Panc1 (cell line): ENCODE measurements around the gene VSX2. TPM values are rescaled to one million over a fixed set of nuclear protein-coding genes. Genes with fewer than 3 reads are reported as not detected.
A peak's percentile ranks its signal among the peaks of the same experiment; 100 is the strongest.

Source experiments
- ATAC-seq: fragments of 200-7000 bp; cut with Tn5 transposase; 2 replicates; pipeline ENCODE4 v1.9.1; 2020; ENCODE audit warnings: mild to moderate bottlenecking, moderate library complexity
- BruUV-seq: library from RNA; stranded (reverse); fragments of 400-500 nt; replicated peaks from 2 replicates; lab custom pipeline; 2021; lab: Mats Ljungman, UMichigan
- CTCF ChIA-PET: fragments of 300-600 bp; sonication (Branson Sonifier 250); formaldehyde crosslinking; loops from one replicate; lab custom pipeline; 2022; ENCODE audit warnings: antibody characterized with exemption; lab: Charles Lee
- POLR2A ChIA-PET: fragments of 300-600 bp; sonication (Branson Sonifier 250); formaldehyde crosslinking; loops from one replicate; lab custom pipeline; 2022; ENCODE audit warnings: antibody characterized with exemption; lab: Charles Lee
- DNase-seq: peaks from one replicate; pipeline ENCODE4 v3.0.0-alpha.2; 2010; ENCODE audit warnings: low read depth, low spot score
- H3K27ac ChIP-seq: 2 replicates; pipeline ENCODE4 v1.5.1; 2011; ENCODE audit warnings: mild to moderate bottlenecking, low read length, inconsistent platforms
- H3K27me3 ChIP-seq: fragments of 200-500 bp; sonication (Bioruptor generic); 2 replicates; pipeline ENCODE4 v1.6.0; 2014; ENCODE audit warnings: low read length, inconsistent platforms; ENCODE audit not compliant: control insufficient read depth, insufficient read depth
- H3K36me3 ChIP-seq: fragments of 200-500 bp; sonication (Bioruptor generic); 2 replicates; pipeline ENCODE4 v1.5.1; 2014; ENCODE audit warnings: inconsistent platforms, mild to moderate bottlenecking, low read length, moderate library complexity; ENCODE audit not compliant: control insufficient read depth, insufficient read depth
- H3K4me1 ChIP-seq: 2 replicates; pipeline ENCODE4 v1.5.1; 2011; ENCODE audit warnings: inconsistent platforms, mild to moderate bottlenecking, low read length, moderate library complexity; ENCODE audit not compliant: control insufficient read depth, insufficient read depth
- H3K4me3 ChIP-seq, 2 experiments: 2 replicates each; pipeline ENCODE4 v1.5.1; 2011 to 2012; ENCODE audit warnings: low read depth in 2 of 2, low read length in 2 of 2, mild to moderate bottlenecking in 2 of 2, inconsistent platforms in 1 of 2, moderate library complexity in 1 of 2
- H3K9me3 ChIP-seq: fragments of 200-500 bp; sonication (Bioruptor generic); 2 replicates; pipeline ENCODE4 v1.5.1; 2014; ENCODE audit warnings: low read depth, mild to moderate bottlenecking, inconsistent platforms, low read length, moderate library complexity; ENCODE audit not compliant: control insufficient read depth, insufficient read depth
- CTCF ChIP-seq: fragments of 450-650 bp; IDR thresholded peaks from 2 replicates; pipeline ENCODE4 v1.5.1; 2017; ENCODE audit warnings: mild to moderate bottlenecking
- POLR2AphosphoS5 ChIP-seq: IDR thresholded peaks from 2 replicates; pipeline ENCODE4 v1.6.1; 2012; ENCODE audit warnings: mild to moderate bottlenecking, low read depth, low read length, moderate library complexity
- REST ChIP-seq, 2 experiments: IDR thresholded peaks; 2 replicates each; pipeline ENCODE4 v1.6.1; 2011 to 2012; ENCODE audit warnings: low read depth in 2 of 2, control low read depth in 1 of 2, low read length in 1 of 2, mild to moderate bottlenecking in 1 of 2, moderate library complexity in 1 of 2; ENCODE audit not compliant: insufficient read depth in 1 of 2
- SIN3A ChIP-seq: IDR thresholded peaks from 2 replicates; pipeline ENCODE4 v1.6.1; 2012; ENCODE audit warnings: low read depth, mild to moderate bottlenecking, low read length, moderate library complexity, borderline replicate concordance; ENCODE audit not compliant: insufficient read depth
- TCF7L2 ChIP-seq: IDR thresholded peaks from 2 replicates; pipeline ENCODE4 v1.6.1; 2011; ENCODE audit warnings: mild to moderate bottlenecking, low read depth, low read length, inconsistent platforms
- in situ Hi-C: cut with HindIII; loops from 2 replicates; pipeline ENCODE4 v1.10.0; 2016; ENCODE audit warnings: low sequenced_read_pairs, low pct_unique_long_range_greater_than_20kb
- intact Hi-C: fragments of 100-400 bp; cut with micrococcal nuclease; formaldehyde crosslinking; loops from one replicate; pipeline ENCODE4 v1.10.0; 2022; ENCODE audit not compliant: unreplicated experiment
- total RNA-seq: library from RNA; stranded (reverse); gene quantifications from one replicate; pipeline ENCODE4 v1.2.1, GENCODE V29; 2021; ENCODE audit not compliant: unreplicated experiment

Gene VSX2
- total RNA-seq, 1 experiment from 2014 or later, result not detected

- ChIA-PET POLR2A (interaction anchor here (0.6 kb wide), 1 partner anchor 20 kb away, joined by 5 read pairs; no protein-coding TSS in a partner anchor), CTCF (no interaction called here)
- Histone ChIP-seq H3K36me3 (0 out of 2 replicates have a peak, but pooled peaks cover 2% of the 10 kb centered on the region), H3K9me3 (no peaks in the 10 kb centered on the region), H3K4me3 (no peak overlapping the region), H3K4me1 (no peaks in the 10 kb centered on the region), H3K27me3 (no peaks in the 10 kb centered on the region), H3K27ac (no peak overlapping the region)
- ATAC-seq (no peak), DNase-seq (no peak)
- intact Hi-C loops, result no loop called here
- TF ChIP-seq SIN3A, result no peak
- no peak for TF ChIP-seq CTCF
- TF ChIP-seq POLR2AphosphoS5, result no peak
- no peak for TF ChIP-seq TCF7L2
- no peak for TF ChIP-seq REST (IDR thresholded peaks at IDR 0.05; ENCODE audit: insufficient read depth in 1 of 2, low read depth in 2 of 2, low read length in 1 of 2)
- in situ Hi-C loops, result no loop called here
- no TSS peak for BruUV-seq
These were observed 56.8 kb downstream of the VSX2 start for GRCh38 chr14:74296037-74296467.

- POLR2A ChIA-PET, result no interaction called here
- H3K4me3 ChIP-seq, result no peak overlapping the region
- ATAC-seq, result no peak
- no peak overlapping the region for H3K27ac ChIP-seq
- no peaks in the 10 kb centered on the region for H3K4me1 ChIP-seq
- TF ChIP-seq CTCF (no peak), POLR2AphosphoS5 (no peak), TCF7L2 (no peak), SIN3A (no peak)
- intact Hi-C loops (no loop called here), in situ Hi-C loops (no loop called here)
- no peaks in the 10 kb centered on the region for H3K27me3 ChIP-seq
- DNase-seq, result no peak
- CTCF ChIA-PET, result no interaction called here
- no peaks in the 10 kb centered on the region for H3K9me3 ChIP-seq
- peaks cover 3% of the 10 kb centered on the region; the same call in 1 of the 2 replicates for H3K36me3 ChIP-seq
- TSS peak; percentile 25 for BruUV-seq
These were observed 58.7 kb downstream of the VSX2 start for GRCh38 chr14:74297986-74298385.
